Adrenal gland (tissue), 12 donors: ENCODE data around the gene RSU1. TPM values are rescaled to one million over a fixed set of nuclear protein-coding genes. Genes with fewer than 3 reads are reported as not detected.

Experiments used
- DNase-seq, 7 donors: peaks; one replicate each; pipeline ENCODE4 v3.0.0-alpha.2; 2019 to 2020
- H3K27ac ChIP-seq, 5 donors: fragments of 200-600 bp; sonication (generic) in 4 of 5; 1 replicate in 3 of 5; 2 replicates in 2 of 5; pipeline versions ENCODE4 v1.5.1 to v1.8.0; 2016 to 2020; ENCODE audit warnings: mild to moderate bottlenecking in 1 of 5
- H3K27me3 ChIP-seq: fragments of 200-600 bp; 2 replicates; pipeline ENCODE4 v1.8.0; 2021
- H3K36me3 ChIP-seq, 2 donors: fragments of 200-600 bp; replicated peaks in 1 of 2; 1 replicate in 1 of 2; 2 replicates in 1 of 2; pipeline versions ENCODE4 v1.5.1 to v1.8.0; 2018 to 2022
- H3K4me1 ChIP-seq, 2 donors: fragments of 200-600 bp; replicated peaks in 1 of 2; 1 replicate in 1 of 2; 2 replicates in 1 of 2; pipeline versions ENCODE4 v1.5.1 to v1.8.0; 2018 to 2021
- H3K4me3 ChIP-seq, 4 donors: fragments of 200-600 bp; sonication (generic) in 3 of 4; one replicate each; pipeline ENCODE4 v1.5.1; 2016 to 2018
- H3K9me3 ChIP-seq, 3 donors: fragments of 200-600 bp; sonication (generic) in 1 of 3; replicated peaks in 1 of 3; 1 replicate in 2 of 3; 2 replicates in 1 of 3; pipeline versions ENCODE4 v1.5.1 to v1.8.0; 2016 to 2021
- POLR2A ChIP-seq, 2 donors: fragments of 450-650 bp; IDR thresholded peaks; one replicate each; pipeline ENCODE4 v1.6.1; 2017; ENCODE audit warnings: antibody characterized with exemption in 2 of 2, mild to moderate bottlenecking in 2 of 2, moderate library complexity in 1 of 2
- WGBS, 4 donors: extraction: QIAGEN DNeasy Blood & Tissue Kit in 2 of 4; methylation state at CpG; one replicate each; pipeline versions ENCODE4 v1.1.5 to v1.1.7; 2013 to 2017; 5-methylcytosine and 5-hydroxymethylcytosine counted together
- intact Hi-C, 2 donors: fragments of 100-400 bp; cut with DNase I; formaldehyde crosslinking; loops; one replicate each; pipeline versions ENCODE4 v1.14.1 to v1.15.0; 2022 to 2023
- polyA plus RNA-seq, 3 donors: library from polyadenylated mRNA; stranded (reverse); fragments of 200-250 nt in 2 of 3; fragments of 350-450 nt in 1 of 3; fragmentation: Illumina TruSeq in 1 of 3; extraction: RNeasy Lipid Tissue Mini Kit (QIAGEN cat#74804) in 1 of 3; gene quantifications; one replicate each; pipeline ENCODE4 v1.2.3, GENCODE V29; 2013 to 2014
- total RNA-seq, 9 donors: library from RNA; depleted of rRNA in 4 of 9; stranded (reverse); fragments of >200 nt in 4 of 9; fragments of 120-200 nt in 1 of 9; fragmentation: NEBNext Ultra II Directional in 1 of 9; extraction: Animal tissue kit (Norgen Biotek cat#: 25700) in 1 of 9; gene quantifications; one replicate each; pipeline versions ENCODE4 v1.1.0 to v1.2.4, GENCODE V29; 2013 to 2023
- TF ChIP-seq, protein P1 (sequence below), 6 experiments: fragments of 450-650 bp in 4 of 6; fragments of 200-600 bp in 2 of 6; sonication (generic) in 1 of 6; IDR thresholded peaks; 1 replicate in 5 of 6; 2 replicates in 1 of 6; pipeline versions ENCODE4 v1.5.1 to v1.8.0; 2016 to 2021; ENCODE audit warnings: antibody characterized with exemption in 6 of 6, mild to moderate bottlenecking in 2 of 6, moderate library complexity in 1 of 6
- donor health status: healthy with polysubstance abuse.
- donor health status: Bipolar disorder and iron deficiency.
- donor health status: DM: yes; HTN: yes; CAD: no.
- donor health status: DM: no; HTN: no; CAD: no.
- donor health status: DM: no; HTN: no; CAD: no.
- donor health status: DM: yes; HTN: yes; CAD: no.

Gene RSU1
- total and polyA plus RNA-seq, 12 donors: 15.6 to 96.8 (median 41.7) TPM

DNA sequence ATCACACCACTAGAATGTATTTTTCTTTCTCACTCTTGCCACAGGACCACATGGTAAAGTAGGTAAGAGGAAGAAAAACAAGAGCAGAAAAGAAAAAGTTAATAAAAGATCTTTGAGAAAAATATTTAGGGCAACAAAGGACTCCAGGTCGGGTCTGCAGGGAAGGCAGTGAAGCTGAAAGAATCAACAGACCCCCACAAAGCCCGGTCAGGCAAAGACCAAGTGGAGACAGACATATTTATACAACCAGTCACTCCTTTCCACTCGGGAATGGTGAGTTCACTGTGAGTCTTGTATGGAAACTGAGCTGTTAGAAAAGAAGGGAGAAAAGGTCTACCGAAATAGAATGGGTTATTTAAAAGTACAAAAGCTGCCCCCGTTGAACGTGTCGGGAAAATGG, 28.0 kb downstream of the RSU1 start:
- H3K4me1 ChIP-seq: no peaks in the 10 kb centered on the region
- 66 to 80% (median 79%) methylated on average over 7 of the region's 7 CpGs for WGBS, 4 donors
- H3K27me3 ChIP-seq: no peaks in the 10 kb centered on the region
- no peak for DNase-seq
- no peak overlapping the region for H3K4me3 ChIP-seq
- H3K36me3 ChIP-seq: no peaks in the 10 kb centered on the region
- intact Hi-C loops: no loop called here
- TF ChIP-seq, protein P1, sequence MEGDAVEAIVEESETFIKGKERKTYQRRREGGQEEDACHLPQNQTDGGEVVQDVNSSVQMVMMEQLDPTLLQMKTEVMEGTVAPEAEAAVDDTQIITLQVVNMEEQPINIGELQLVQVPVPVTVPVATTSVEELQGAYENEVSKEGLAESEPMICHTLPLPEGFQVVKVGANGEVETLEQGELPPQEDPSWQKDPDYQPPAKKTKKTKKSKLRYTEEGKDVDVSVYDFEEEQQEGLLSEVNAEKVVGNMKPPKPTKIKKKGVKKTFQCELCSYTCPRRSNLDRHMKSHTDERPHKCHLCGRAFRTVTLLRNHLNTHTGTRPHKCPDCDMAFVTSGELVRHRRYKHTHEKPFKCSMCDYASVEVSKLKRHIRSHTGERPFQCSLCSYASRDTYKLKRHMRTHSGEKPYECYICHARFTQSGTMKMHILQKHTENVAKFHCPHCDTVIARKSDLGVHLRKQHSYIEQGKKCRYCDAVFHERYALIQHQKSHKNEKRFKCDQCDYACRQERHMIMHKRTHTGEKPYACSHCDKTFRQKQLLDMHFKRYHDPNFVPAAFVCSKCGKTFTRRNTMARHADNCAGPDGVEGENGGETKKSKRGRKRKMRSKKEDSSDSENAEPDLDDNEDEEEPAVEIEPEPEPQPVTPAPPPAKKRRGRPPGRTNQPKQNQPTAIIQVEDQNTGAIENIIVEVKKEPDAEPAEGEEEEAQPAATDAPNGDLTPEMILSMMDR (IDR thresholded peaks at IDR 0.05): no peak
- no peak for TF ChIP-seq POLR2A (IDR thresholded peaks at IDR 0.05)
- H3K9me3 ChIP-seq: no peaks in the 10 kb centered on the region
- no peak overlapping the region for H3K27ac ChIP-seq

DNA sequence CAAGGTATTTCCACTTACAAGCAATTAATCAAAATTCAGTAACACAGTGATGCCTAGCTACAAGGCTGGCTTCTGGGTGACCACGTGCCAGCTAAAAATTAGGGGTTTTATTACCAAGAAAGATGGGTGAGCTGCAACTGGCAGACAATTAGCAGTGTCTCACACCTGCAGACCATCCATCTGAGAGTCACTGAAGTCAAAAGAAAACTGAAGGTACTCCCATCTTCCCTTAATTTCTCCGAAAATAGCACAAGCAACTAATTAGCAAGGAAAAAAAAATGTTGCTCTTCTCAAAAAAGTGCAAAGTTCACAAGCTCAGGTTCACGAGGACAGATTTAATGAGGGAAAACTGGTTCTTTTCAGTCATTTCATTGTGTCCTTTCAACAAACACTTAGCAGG, 28.4 kb downstream of the RSU1 start:
- H3K4me3 ChIP-seq: no peak overlapping the region
- 81 to 88% (median 85%) methylated on average over 3 of the region's 3 CpGs for WGBS, 4 donors
- no peaks in the 10 kb centered on the region for H3K27me3 ChIP-seq
- no peak for DNase-seq
- no peaks in the 10 kb centered on the region for H3K9me3 ChIP-seq
- H3K36me3 ChIP-seq: no peaks in the 10 kb centered on the region
- no peak overlapping the region for H3K27ac ChIP-seq
- TF ChIP-seq POLR2A (IDR thresholded peaks at IDR 0.05): no peak
- TF ChIP-seq, protein P1 (IDR thresholded peaks at IDR 0.05): no peak
- intact Hi-C loops: no loop called here
- H3K4me1 ChIP-seq: no peaks in the 10 kb centered on the region

DNA sequence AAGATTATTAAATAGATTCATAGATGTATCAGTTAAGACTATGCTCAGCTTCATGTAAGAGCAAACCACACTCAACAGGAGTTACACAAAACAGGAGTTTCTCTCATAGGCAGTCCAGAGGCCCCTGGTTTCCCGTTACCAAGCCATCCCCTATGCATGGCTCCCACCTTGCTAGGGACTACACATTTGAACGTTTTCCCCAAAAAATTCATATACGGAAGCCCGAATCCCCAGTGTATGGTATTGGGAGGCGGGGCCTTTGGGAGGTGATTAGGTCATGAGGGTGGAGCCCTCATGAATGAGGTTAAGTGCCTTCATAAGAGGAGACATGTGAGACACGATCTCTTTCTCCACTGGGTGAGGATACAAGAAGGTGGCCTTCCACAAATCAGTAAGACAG, 29.1 kb downstream of the RSU1 start:
- 82 to 94% (median 92%) methylated on average over 6 of the region's 6 CpGs for WGBS, 4 donors
- intact Hi-C loops: no loop called here
- Histone ChIP-seq H3K27ac (no peak overlapping the region), H3K9me3 (no peaks in the 10 kb centered on the region), H3K4me3 (no peak overlapping the region), H3K36me3 (no peaks in the 10 kb centered on the region), H3K27me3 (no peaks in the 10 kb centered on the region), H3K4me1 (no peaks in the 10 kb centered on the region)
- no peak for TF ChIP-seq POLR2A (IDR thresholded peaks at IDR 0.05)
- TF ChIP-seq, protein P1 (IDR thresholded peaks at IDR 0.05): no peak
- no peak for DNase-seq

DNA sequence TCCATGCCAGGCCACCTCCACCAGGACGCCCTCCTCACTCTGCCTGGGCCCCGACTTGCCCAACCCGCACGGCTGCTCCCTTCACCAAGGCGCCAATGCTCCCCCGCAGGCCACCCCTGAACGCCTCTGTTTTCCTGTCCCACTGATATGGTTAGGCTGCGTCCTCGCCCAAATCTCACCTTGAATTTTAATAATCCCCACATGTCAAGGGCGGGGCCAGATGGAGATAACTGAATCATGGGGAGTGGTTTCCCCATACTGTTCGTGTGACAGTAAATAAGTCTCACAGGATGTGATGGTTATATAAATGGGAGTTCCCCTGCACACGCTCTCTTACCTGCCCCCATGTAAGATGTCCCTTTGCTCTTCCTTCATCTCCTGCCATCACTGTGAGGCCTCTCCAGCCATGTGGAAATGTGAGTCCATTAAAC, 29.8 kb downstream of the RSU1 start:
- no peak for DNase-seq
- H3K4me3 ChIP-seq: no peak overlapping the region
- H3K9me3 ChIP-seq: no peaks in the 10 kb centered on the region
- no peaks in the 10 kb centered on the region for H3K4me1 ChIP-seq
- intact Hi-C loops: no loop called here
- H3K36me3 ChIP-seq: no peaks in the 10 kb centered on the region
- no peak overlapping the region for H3K27ac ChIP-seq
- no peaks in the 10 kb centered on the region for H3K27me3 ChIP-seq
- TF ChIP-seq, protein P1 (IDR thresholded peaks at IDR 0.05): no peak
- 92 to 97% (median 96%) methylated on average over 12 of the region's 12 CpGs for WGBS, 4 donors
